SU-DHL-6 (cell line): ENCODE results near the gene FARS2.

Experiments
- H2AFZ ChIP-seq: fragments of 200-600 bp; sonication (generic); 2 replicates; pipeline ENCODE4 v1.6.1; 2014; ENCODE audit warnings: low read depth, mild to moderate bottlenecking, moderate library complexity, mixed read lengths, antibody characterized with exemption, low read length; ENCODE audit not compliant: severe bottlenecking
- H3F3A ChIP-seq: fragments of 200-600 bp; shearing (Covaris generic); 2 replicates; pipeline ENCODE4 v1.6.0; 2016; ENCODE audit warnings: antibody characterized with exemption, mild to moderate bottlenecking; ENCODE audit not compliant: insufficient read depth
- H3K27ac ChIP-seq: fragments of 200-600 bp; sonication (generic); 2 replicates; pipeline ENCODE4 v1.5.1; 2016; ENCODE audit warnings: low read depth, mild to moderate bottlenecking, low read length, moderate library complexity, mixed read lengths
- H3K27me3 ChIP-seq: fragments of 200-600 bp; sonication (generic), shearing (Covaris generic); 2 replicates; pipeline ENCODE4 v1.6.0; 2014; ENCODE audit warnings: mild to moderate bottlenecking, low read length
- H3K36me3 ChIP-seq: fragments of 200-600 bp; sonication (generic); 2 replicates; pipeline ENCODE4 v1.6.1; 2014; ENCODE audit warnings: mild to moderate bottlenecking, low read length, mixed read lengths
- H3K4me2 ChIP-seq: fragments of 300-600, 200-600 bp; shearing (Covaris generic), sonication (generic); 2 replicates; pipeline ENCODE4 v1.6.0; 2014; ENCODE audit warnings: low read length, low read depth, mild to moderate bottlenecking; ENCODE audit not compliant: poor library complexity, severe bottlenecking
- H3K4me3 ChIP-seq: fragments of 200-600 bp; sonication (generic); 2 replicates; pipeline ENCODE4 v1.5.1; 2014; ENCODE audit warnings: antibody characterized with exemption, low read length, mild to moderate bottlenecking, mixed read lengths; ENCODE audit not compliant: insufficient read depth, poor library complexity, severe bottlenecking
- H3K79me2 ChIP-seq: fragments of 200-600 bp; sonication (generic); 2 replicates; pipeline ENCODE4 v1.6.1; 2014; ENCODE audit warnings: mild to moderate bottlenecking, low read length, moderate library complexity; ENCODE audit not compliant: insufficient read depth
- H3K9ac ChIP-seq: fragments of 200-600 bp; sonication (generic); 2 replicates; pipeline ENCODE4 v1.7.0; 2014; ENCODE audit warnings: mild to moderate bottlenecking, low read length
- H3K9me2 ChIP-seq: fragments of 200-600 bp; sonication (generic); replicated peaks from 2 replicates; pipeline ENCODE4 v1.6.1; 2014; ENCODE audit warnings: low read length; ENCODE audit not compliant: insufficient read depth
- H3K9me3 ChIP-seq: fragments of 200-600 bp; sonication (generic); 2 replicates; pipeline ENCODE4 v1.6.1; 2014; ENCODE audit warnings: low read length, mixed read lengths; ENCODE audit not compliant: insufficient read depth
- H4K20me1 ChIP-seq: fragments of 200-600 bp; sonication (generic); 2 replicates; pipeline ENCODE4 v1.6.1; 2014; ENCODE audit warnings: low read depth, mild to moderate bottlenecking, antibody characterized with exemption, low read length, moderate library complexity, mixed read lengths
- EZH2phosphoT487 ChIP-seq: fragments of 200-600 bp; sonication (generic), shearing (Covaris generic); conservative IDR thresholded peaks from 2 replicates; pipeline ENCODE4 v1.6.1; 2018; ENCODE audit warnings: mild to moderate bottlenecking, antibody characterized with exemption, low read length, moderate library complexity, mixed read lengths
- TF ChIP-seq, protein P1 (sequence below): fragments of 200-600 bp; sonication (generic); IDR thresholded peaks from one replicate; pipeline ENCODE4 v1.5.1; 2017; ENCODE audit warnings: antibody characterized with exemption, mild to moderate bottlenecking, low read length, moderate library complexity; ENCODE audit not compliant: insufficient read depth, poor library complexity, severe bottlenecking

Gene FARS2

DNA sequence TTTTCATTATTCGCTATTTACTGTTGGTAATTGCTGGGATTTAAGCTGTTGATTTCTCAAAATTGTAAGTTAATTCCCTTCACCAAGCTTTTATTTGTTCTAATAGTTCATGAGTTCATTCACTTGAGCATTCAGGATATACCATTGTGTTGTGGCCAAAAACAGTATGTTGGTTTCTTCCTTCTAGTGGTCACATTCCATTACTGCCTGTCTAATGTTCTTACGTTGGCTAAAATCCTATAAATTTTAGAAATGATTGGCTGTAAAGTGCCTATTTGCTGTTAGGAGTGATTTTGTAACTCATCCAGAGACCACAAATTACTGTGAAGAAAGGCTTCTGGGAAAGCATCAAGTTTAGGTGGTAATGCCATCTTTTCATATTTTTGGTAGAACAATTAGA is 76.3 kb downstream of the FARS2 start:
- Histone ChIP-seq H3K27me3 (no peaks in the 10 kb centered on the region), H3K4me2 (no peak overlapping the region), H3K36me3 (no peaks in the 10 kb centered on the region), H3F3A (no peaks in the 10 kb centered on the region), H3K9me2 (no peaks in the 10 kb centered on the region), H3K27ac (no peak overlapping the region), H3K79me2 (no peaks in the 10 kb centered on the region), H3K4me3 (no peak overlapping the region), H3K9ac (no peak overlapping the region), H3K9me3 (no peaks in the 10 kb centered on the region), H2AFZ (no peak overlapping the region), H4K20me1 (peaks cover 49% of the 10 kb centered on the region)
- TF ChIP-seq, protein P1, sequence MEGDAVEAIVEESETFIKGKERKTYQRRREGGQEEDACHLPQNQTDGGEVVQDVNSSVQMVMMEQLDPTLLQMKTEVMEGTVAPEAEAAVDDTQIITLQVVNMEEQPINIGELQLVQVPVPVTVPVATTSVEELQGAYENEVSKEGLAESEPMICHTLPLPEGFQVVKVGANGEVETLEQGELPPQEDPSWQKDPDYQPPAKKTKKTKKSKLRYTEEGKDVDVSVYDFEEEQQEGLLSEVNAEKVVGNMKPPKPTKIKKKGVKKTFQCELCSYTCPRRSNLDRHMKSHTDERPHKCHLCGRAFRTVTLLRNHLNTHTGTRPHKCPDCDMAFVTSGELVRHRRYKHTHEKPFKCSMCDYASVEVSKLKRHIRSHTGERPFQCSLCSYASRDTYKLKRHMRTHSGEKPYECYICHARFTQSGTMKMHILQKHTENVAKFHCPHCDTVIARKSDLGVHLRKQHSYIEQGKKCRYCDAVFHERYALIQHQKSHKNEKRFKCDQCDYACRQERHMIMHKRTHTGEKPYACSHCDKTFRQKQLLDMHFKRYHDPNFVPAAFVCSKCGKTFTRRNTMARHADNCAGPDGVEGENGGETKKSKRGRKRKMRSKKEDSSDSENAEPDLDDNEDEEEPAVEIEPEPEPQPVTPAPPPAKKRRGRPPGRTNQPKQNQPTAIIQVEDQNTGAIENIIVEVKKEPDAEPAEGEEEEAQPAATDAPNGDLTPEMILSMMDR = no peak
- no peak for TF ChIP-seq EZH2phosphoT487

DNA sequence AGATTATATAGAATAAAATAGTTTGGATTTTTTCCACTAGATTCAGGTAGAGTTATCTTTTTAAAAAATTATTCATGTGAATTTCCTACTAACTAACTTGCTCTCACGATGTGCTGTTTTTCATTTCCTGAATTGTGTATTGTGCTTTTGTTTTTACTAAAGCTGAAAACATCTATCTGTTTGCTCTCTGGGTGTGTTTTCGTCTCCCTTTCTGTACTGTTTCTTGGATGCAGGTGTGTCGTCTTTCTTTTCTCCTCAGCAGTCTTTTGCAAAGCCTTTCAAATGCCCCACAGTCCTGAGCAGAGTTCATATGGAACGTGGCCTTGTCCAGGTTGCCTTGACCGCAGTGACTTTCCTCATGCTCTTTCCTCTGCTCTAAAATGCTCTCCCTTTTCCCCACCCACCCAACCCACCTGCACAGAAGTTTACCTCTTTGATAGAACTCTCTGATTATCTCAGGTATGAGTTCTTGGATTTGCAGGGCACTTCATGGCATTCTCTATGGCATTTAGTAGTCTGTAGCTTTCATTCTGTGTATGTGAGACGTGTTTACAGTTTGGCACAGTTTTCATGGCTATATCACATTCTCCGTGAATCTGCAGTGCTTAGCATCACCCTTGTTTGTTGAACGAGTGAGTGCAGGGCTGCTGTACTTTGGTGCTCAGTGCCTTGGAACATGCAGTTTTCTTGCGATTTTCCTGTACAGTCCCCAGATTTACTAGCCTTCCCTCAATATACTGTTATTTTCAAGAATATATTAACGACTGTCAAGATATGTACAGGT is 77.1 kb downstream of the FARS2 start:
- peaks cover 42% of the 10 kb centered on the region for H4K20me1 ChIP-seq
- no peaks in the 10 kb centered on the region for H3F3A ChIP-seq
- H2AFZ ChIP-seq = no peak overlapping the region
- H3K27ac ChIP-seq = no peak overlapping the region
- no peak overlapping the region for H3K9ac ChIP-seq
- TF ChIP-seq, protein P1 = no peak
- no peak for TF ChIP-seq EZH2phosphoT487
- no peaks in the 10 kb centered on the region for H3K79me2 ChIP-seq
- no peaks in the 10 kb centered on the region for H3K9me3 ChIP-seq
- H3K36me3 ChIP-seq = no peaks in the 10 kb centered on the region
- H3K4me2 ChIP-seq = no peak overlapping the region
- no peaks in the 10 kb centered on the region for H3K9me2 ChIP-seq
- no peak overlapping the region for H3K4me3 ChIP-seq
- no peaks in the 10 kb centered on the region for H3K27me3 ChIP-seq

DNA sequence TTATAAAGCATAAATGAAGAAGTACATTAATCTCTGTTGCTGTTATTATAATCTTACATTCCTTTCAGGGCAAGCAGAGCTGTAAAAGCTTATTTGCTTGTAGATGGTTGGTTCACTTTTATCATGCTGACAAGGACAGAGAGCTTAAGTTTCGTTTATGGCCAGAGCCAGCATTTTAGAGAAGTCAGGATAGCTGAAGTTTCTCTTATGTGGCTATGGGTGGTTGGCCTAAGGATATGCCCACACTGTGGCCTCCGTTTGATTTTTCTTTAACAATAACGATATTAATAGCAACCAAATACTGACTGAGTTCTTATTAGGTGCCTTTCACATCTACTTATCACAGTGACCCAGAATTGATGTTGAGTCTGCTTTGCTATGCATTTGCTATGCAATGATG is 78.5 kb downstream of the FARS2 start:
- H3F3A ChIP-seq = no peaks in the 10 kb centered on the region
- no peaks in the 10 kb centered on the region for H3K9me2 ChIP-seq
- no peaks in the 10 kb centered on the region for H3K36me3 ChIP-seq
- no peak overlapping the region for H3K9ac ChIP-seq
- no peaks in the 10 kb centered on the region for H3K27me3 ChIP-seq
- H3K9me3 ChIP-seq = no peaks in the 10 kb centered on the region
- H2AFZ ChIP-seq = no peak overlapping the region
- no peaks in the 10 kb centered on the region for H3K79me2 ChIP-seq
- no peak overlapping the region for H3K4me3 ChIP-seq
- H3K27ac ChIP-seq = no peak overlapping the region
- TF ChIP-seq EZH2phosphoT487 = no peak
- TF ChIP-seq, protein P1 = no peak
- peaks cover 30% of the 10 kb centered on the region for H4K20me1 ChIP-seq
- H3K4me2 ChIP-seq = no peak overlapping the region
